HG03280 (cell line): ENCODE measurements around the gene ZNF512.
"Not testable (repeated sequence)": the region's sequence is repeated elsewhere in the genome, so short reads cannot be mapped to it uniquely, and the experiment has no call there.

Experiments
- ATAC-seq: cut with Tn5 transposase; IDR thresholded peaks from one replicate; pipeline ENCODE4 v1.9.1; 2021; ENCODE audit warnings: mild to moderate bottlenecking, moderate library complexity; ENCODE audit not compliant: unreplicated experiment

ZNF512 gene

GRCh38 chr2:27582129-27582694 lies 630 bp upstream of the ZNF512 start:
- ATAC-seq = no peak

- no peak for ATAC-seq
Measured at GRCh38 chr2:27583390-27583915, 611 bp downstream of the ZNF512 start.

DNA sequence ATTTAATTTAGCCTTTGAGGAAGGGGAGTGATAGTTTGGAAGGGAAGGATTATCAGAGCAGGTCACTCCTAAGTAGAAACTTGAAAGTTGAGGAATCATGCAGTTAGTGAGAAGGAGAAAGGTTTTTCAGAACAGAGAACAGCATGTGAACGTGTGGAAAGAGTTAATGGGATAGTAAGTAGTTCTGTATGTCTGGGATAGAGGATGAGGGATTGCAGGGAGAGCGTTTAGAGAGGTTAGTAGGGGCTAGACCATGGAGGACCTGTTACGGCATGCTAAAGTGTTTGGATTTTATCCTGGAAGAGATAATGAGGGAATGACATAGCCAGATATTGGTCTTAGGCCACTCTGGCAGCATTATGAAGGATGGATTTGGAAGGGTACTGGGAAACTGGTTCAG lies 1.8 kb downstream of the ZNF512 start:
- no peak for ATAC-seq

DNA sequence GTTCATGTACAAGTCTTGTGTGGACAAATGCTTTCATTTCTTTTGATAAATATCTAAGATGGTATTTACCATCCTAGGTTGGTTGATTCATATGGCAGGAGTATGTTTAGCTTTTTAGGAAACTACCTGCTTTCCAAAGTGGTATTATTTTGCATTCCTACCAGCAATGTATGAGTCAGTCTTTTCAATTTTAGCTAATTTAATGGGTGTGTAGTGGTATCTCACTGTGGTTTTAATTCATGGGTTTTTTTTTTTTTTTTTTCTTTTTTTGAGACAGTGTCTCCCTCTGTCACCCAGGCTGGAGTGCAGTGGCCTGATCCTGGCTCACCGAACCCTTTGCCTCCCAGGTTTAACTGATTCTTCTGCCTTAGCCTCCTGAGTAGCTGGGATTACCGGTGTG lies 4.2 kb downstream of the ZNF512 start:
- no peak for ATAC-seq

DNA sequence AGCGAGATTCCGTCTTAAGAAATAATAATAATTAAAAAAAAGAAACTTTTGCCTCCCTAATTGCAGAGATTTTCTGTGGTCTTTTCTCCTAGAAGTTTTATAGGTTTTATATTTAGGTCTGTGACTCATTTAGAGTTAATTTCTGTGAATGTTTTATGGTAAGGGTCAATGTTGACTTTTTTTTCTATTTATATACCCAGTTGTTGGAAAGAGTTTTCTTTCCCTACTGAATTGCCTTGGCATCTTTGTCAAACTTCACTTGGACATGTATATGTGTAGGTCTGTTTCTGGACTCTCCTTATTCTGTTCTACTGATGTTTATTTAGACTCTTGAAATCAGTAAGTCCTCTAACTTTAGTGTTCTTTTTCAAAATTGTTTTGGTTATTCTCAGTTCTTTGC lies 5.5 kb downstream of the ZNF512 start:
- no peak for ATAC-seq

DNA sequence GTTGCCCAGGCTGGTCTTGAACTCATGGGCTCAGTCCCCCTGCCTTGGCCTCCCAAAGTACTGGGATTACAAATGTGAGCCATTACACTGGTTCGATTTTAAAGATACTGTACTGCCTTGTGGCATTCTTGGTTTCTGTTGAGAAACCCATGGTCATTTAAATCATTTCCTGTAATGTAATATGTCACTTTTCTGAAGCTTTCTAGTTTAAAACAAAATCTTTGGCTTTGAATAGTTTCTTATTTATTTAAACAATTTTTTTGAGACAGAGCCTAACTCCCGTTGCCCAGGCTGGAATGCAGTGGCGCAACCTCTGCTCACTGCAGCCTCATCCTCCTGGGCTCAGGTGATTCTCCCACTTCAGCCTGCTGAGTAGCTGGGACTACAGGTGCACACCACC lies 8.9 kb downstream of the ZNF512 start:
- ATAC-seq = no peak

DNA sequence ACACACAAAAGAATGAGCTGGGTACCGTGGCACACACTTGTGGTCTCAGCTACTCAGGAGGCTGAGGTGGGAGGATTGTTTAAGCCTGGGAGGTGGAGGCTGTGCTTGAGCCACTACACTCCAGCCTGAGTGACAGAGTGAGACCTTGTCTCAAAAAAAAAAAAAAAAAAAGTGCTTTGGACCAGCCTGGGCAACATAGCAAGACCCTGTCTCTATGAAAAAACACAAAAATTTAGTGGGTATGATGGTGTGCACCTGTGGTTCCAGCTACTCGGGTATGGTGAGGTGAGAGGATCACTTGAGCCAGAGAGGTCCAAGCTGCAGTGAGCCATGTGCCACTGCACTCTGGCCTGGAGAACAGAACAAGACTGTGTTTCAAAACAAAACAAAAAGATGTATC lies 10.4 kb downstream of the ZNF512 start:
- ATAC-seq = no peak

- not testable (repeated sequence) for ATAC-seq
Measured at GRCh38 chr2:27594020-27594703, 11.3 kb downstream of the ZNF512 start.

- not testable (repeated sequence) for ATAC-seq
Measured at GRCh38 chr2:27595412-27595811, 12.6 kb downstream of the ZNF512 start.

GRCh38 chr2:27596627-27597026 lies 13.8 kb downstream of the ZNF512 start:
- ATAC-seq = no peak

- no peak for ATAC-seq
Measured at GRCh38 chr2:27606611-27607010, 23.8 kb downstream of the ZNF512 start.

- no peak for ATAC-seq
Measured at GRCh38 chr2:27613985-27614384, 31.1 kb downstream of the ZNF512 start.

DNA sequence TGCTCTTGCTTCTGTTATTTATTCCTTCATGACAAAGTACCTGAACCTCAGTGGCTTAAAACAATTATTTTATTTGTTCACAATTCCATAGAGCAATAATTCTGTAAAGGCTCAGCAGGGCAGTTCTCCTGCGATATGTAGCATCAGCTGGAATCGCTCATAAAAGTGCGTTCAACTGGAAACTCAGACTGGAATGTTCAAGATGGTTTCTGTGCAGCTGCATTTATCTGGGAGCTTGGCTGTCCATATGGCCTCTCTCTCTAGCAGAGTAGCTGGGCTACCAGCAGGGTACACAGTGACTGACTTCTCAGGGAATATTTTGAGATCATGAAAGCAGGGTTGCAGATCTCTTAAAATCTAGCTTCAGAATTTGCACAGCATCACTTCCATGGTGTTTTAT lies 32.5 kb downstream of the ZNF512 start:
- ATAC-seq = no peak

DNA sequence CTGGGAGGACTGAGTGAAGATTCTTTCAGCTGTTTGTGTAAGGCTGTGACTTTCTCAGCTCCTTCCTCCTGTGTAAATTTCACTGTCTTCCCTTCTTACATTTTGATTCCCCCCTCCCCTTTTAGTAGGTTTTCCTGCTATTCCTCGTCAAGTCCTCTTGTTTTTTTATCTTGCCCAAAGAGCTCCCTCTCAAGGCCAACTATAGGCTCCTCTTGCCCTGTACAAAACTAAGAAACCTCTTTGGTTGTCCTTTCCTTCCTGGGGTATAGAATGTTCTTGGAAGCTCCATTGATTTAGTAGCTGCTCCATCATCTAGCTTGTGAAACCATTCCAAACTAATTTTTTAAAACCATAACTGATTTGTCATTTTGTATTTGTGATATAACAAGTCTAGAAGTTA lies 38.7 kb downstream of the ZNF512 start:
- no peak for ATAC-seq

- ATAC-seq = no peak
Measured at GRCh38 chr2:27622921-27623384, 40.1 kb downstream of the ZNF512 start.

- no peak for ATAC-seq
Measured at GRCh38 chr2:27624943-27625342, 42.1 kb downstream of the ZNF512 start.

GRCh38 chr2:27626323-27626722 lies 43.5 kb downstream of the ZNF512 start:
- not testable (repeated sequence) for ATAC-seq

- not testable (repeated sequence) for ATAC-seq
Measured at GRCh38 chr2:27626921-27627320, 44.1 kb downstream of the ZNF512 start.

DNA sequence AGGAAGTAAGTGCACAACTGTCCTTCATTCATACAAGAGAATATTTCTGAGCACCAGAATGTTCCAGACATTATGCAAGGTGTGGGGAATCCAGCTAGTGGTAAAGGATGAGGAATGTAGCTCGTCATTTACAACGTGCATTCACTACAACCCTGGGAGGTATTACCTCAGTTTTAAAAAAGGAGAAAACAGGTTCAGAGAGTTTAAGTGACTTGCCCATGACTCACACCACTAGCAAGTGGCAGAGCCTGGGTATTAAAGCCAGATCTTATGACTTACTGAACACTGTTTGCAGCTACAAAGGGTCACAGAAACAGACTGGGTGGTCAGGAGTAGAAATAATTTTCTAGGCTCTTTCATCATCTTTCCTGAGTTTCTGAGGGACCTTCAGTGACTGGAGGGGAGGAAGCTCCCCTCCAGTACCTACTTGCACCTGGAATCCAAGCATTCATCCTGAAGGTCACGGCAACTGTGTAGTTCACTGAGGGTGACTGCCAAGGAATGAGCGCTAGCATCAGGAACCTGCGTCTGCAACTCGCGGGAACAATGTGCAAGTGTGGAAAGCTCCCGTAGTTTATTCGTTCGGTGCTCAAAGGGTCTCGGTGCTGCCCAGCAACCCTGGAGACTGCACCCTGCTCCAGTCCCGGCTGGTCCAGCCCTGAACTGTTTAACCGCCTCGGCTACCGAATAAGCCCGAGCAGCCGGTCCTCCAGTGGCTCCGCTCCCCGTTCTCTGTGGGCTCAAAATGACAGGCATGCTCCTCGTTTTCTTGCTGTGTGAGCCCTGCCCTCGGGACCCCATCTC lies 45.3 kb downstream of the ZNF512 start:
- ATAC-seq = no peak

GRCh38 chr2:27628767-27629709 lies 46.2 kb downstream of the ZNF512 start, which contains the start of the genes CCDC121 and GPN1:
TSS of gene CCDC121 (minus strand) at chr2:27629012. CDS start at chr2:27627799, 1,213 bp downstream.
TSS of gene GPN1 (plus strand) at chr2:27629050. CDS start at chr2:27629059, 9 bp downstream.
- peak; percentile 95 for ATAC-seq
